Calu3 (cell line): ENCODE results near the gene PPFIBP2. TPM values are rescaled to one million over a fixed set of nuclear protein-coding genes. Genes with fewer than 3 reads are reported as not detected.

Experiments used
- BruUV-seq: library from RNA; stranded (reverse); fragments of 400-500 nt; replicated peaks from 2 replicates; lab custom pipeline; 2021; lab: Mats Ljungman, UMichigan
- CTCF ChIA-PET: fragments of 300-600 bp; sonication (Branson Sonifier 250); formaldehyde crosslinking; loops from one replicate; lab custom pipeline; 2022; ENCODE audit warnings: antibody characterized with exemption; lab: Charles Lee
- DNase-seq: peaks from one replicate; pipeline ENCODE4 v3.0.0; 2022
- H3K27ac Mint-ChIP-seq: one replicate; pipeline ENCODE4 v1.8.0; 2022; ENCODE audit warnings: mixed read lengths; ENCODE audit not compliant: unreplicated experiment
- H3K27me3 Mint-ChIP-seq: one replicate; pipeline ENCODE4 v1.8.0; 2022; ENCODE audit warnings: mixed read lengths; ENCODE audit not compliant: unreplicated experiment
- H3K36me3 Mint-ChIP-seq: one replicate; pipeline ENCODE4 v1.8.0; 2022; ENCODE audit warnings: mild to moderate bottlenecking, moderate library complexity, mixed read lengths; ENCODE audit not compliant: insufficient read depth, unreplicated experiment
- H3K4me1 Mint-ChIP-seq: one replicate; pipeline ENCODE4 v1.8.0; 2022; ENCODE audit warnings: mild to moderate bottlenecking, low read depth, mixed read lengths; ENCODE audit not compliant: unreplicated experiment
- H3K4me3 Mint-ChIP-seq: one replicate; pipeline ENCODE4 v1.8.0; 2022; ENCODE audit warnings: mild to moderate bottlenecking, low read depth, moderate library complexity, mixed read lengths; ENCODE audit not compliant: unreplicated experiment
- H3K9me3 Mint-ChIP-seq: one replicate; pipeline ENCODE4 v1.8.0; 2022; ENCODE audit warnings: low read depth, mixed read lengths; ENCODE audit not compliant: unreplicated experiment
- CTCF ChIP-seq: fragments of 200-600 bp; IDR thresholded peaks from one replicate; pipeline ENCODE4 v1.8.0; 2022; ENCODE audit warnings: antibody characterized with exemption; ENCODE audit not compliant: unreplicated experiment
- intact Hi-C: fragments of 100-400 bp; cut with micrococcal nuclease; formaldehyde crosslinking; loops from one replicate; pipeline ENCODE4 v1.10.0; 2022; ENCODE audit not compliant: unreplicated experiment
- total RNA-seq: library from RNA; stranded (reverse); gene quantifications from 2 replicates; pipeline ENCODE4 v1.2.3, GENCODE V29; 2022

The PPFIBP2 gene
- total RNA-seq, 1 experiment from 2014 or later = 28.5 TPM

GRCh38 chr11:7692426-7692825 is 178.6 kb downstream of the PPFIBP2 start:
- CTCF ChIA-PET = interaction anchor here (1.3 kb wide), 1 partner anchor 179 kb away, joined by 3 read pairs; the partner anchor contains the start of gene PPFIBP2
- intact Hi-C loops = no loop called here
- BruUV-seq = no TSS peak
- Mint-ChIP-seq H3K4me1 (peaks cover 7% of the 10 kb centered on the region), H3K4me3 (no peak overlapping the region), H3K27me3 (peaks cover 45% of the 10 kb centered on the region), H3K27ac (no peak overlapping the region), H3K9me3 (no peaks in the 10 kb centered on the region), H3K36me3 (no peaks in the 10 kb centered on the region)
- no peak for DNase-seq
- TF ChIP-seq CTCF = no peak

- DNase-seq = no peak
- Mint-ChIP-seq H3K4me3 (no peak overlapping the region), H3K9me3 (no peaks in the 10 kb centered on the region), H3K36me3 (no peaks in the 10 kb centered on the region), H3K27me3 (peaks cover 63% of the 10 kb centered on the region), H3K27ac (no peak overlapping the region), H3K4me1 (no peaks in the 10 kb centered on the region)
- TF ChIP-seq CTCF = no peak
- intact Hi-C loops = loop anchor here (2.0 kb wide), 2 partner anchors 251 to 341 kb away; no protein-coding TSS in a partner anchor
- BruUV-seq = no TSS peak
- CTCF ChIA-PET = interaction anchor here (0.7 to 1.2 kb wide), 3 partner anchors 181 to 1075 kb away, joined by 3 read pairs; partner anchors contain the start of genes PPFIBP2 and TPP1
Measured at GRCh38 chr11:7694235-7694634, 180.4 kb downstream of the PPFIBP2 start.

- peaks cover 80% of the 10 kb centered on the region for H3K27me3 Mint-ChIP-seq
- CTCF ChIA-PET = no interaction called here
- H3K4me1 Mint-ChIP-seq = no peaks in the 10 kb centered on the region
- H3K9me3 Mint-ChIP-seq = no peaks in the 10 kb centered on the region
- intact Hi-C loops = no loop called here
- no peak for TF ChIP-seq CTCF
- H3K36me3 Mint-ChIP-seq = no peaks in the 10 kb centered on the region
- H3K4me3 Mint-ChIP-seq = no peak overlapping the region
- H3K27ac Mint-ChIP-seq = no peak overlapping the region
- no peak for DNase-seq
- no TSS peak for BruUV-seq
Measured at GRCh38 chr11:7696424-7696823, 182.6 kb downstream of the PPFIBP2 start.

Other genes with a start within 250 kb of the PPFIBP2 start
- gene OLFML1, start 28.5 kb upstream of the PPFIBP2 start, total RNA-seq = not detected in 2 replicates
- 15.3 and 23.0 TPM in 2 replicates for gene CYB5R2, start 159.5 kb downstream of the PPFIBP2 start, total RNA-seq
- not detected in 2 replicates for gene OVCH2, start 192.5 kb downstream of the PPFIBP2 start, total RNA-seq